SIG-M5 treated with dmso at 0.1 percent for 504 hours (cell line): ENCODE results near the gene MTHFD2L.
"Not testable (repeated sequence)": the region's sequence is repeated elsewhere in the genome, so short reads cannot be mapped to it uniquely, and the experiment has no call there.

Experiments used
- DNase-seq: peaks from one replicate; lab custom pipeline; 2025; ENCODE audit not compliant: unreplicated experiment; lab: John Stamatoyannopoulos, UW

The MTHFD2L gene

DNA sequence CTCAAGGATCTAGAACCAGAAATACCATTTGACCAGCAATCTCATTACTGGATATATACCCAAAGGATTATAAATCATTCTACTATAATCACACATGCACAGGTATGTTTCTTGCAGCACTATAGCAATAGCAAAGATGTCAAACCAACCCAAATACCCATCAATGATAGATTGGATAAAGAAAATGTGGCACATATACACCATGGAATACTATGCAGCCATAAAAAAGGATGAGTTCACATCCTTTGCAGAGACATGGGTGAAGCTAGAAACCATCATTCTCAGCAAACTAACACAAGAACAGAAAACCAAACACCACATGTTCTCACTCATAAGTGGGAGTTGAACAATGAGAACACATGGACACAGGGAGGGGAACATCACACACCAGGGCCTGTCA is 25.7 kb upstream of the MTHFD2L start:
- DNase-seq: not testable (repeated sequence)

GRCh38 chr4:74132944-74133343 is 25.0 kb upstream of the MTHFD2L start:
- DNase-seq: no peak

DNA sequence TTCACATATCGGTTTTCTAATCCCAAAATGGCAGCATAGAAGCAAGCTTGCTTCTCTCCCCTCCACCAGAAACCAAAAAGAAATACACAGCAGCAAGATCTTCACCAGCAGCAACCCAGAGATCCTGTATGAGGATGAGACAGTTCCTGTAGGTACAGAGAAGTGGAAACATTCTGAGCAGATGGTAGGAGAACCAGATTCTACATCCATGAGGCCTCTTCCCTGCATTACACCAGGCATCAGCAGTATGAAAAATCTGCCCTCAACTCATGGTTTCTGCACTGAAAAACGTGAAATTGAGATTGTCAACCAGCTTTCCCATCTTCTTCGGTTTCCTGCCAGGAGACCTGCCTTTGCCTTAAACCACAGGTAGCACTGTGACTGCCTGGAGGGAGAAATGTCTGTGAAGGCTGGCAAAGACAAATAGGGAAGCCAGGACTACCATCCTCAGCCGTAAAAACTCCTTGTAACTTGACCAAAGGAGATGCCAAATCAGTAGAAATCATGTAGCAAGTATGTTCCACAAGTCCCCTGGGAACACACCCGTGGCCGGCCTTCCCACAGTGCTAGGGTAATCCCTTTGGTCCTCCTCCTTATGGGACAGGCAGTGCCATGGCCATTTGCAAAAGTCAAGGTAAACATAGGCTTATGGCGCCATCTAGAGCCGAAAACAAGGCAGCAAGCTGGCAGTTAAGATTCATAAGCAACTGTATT is 24.0 kb upstream of the MTHFD2L start:
- peak; percentile 56 for DNase-seq

- no peak for DNase-seq
These were observed 23.4 kb upstream of the MTHFD2L start for GRCh38 chr4:74134500-74134852.

DNA sequence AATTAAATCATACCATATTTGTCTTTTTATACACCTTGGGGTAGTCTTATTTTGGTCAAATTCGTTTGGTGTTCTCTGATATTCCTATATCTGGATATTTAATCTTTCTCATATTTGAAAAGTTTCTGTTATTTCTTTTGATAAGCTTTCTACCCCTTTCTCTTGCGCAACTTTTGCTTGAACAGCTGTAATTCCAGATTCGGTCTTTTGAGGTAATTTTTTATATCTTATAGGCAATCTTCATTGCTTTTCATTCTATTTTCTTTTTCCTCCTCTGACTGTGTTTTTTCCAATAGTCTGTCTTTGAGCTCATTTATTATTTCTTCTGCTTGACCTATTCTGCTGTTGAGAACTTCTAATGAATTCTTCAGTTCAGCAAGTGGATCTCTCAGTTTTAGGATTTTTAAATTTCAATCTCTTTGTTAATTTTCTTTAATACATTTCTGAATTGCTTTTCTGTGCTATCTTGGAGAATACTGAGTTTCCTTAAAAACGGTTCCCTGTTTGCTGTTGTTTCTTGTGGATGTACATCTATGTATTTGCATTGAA is 11.3 kb upstream of the MTHFD2L start:
- no peak for DNase-seq

GRCh38 chr4:74148205-74148604 is 9.7 kb upstream of the MTHFD2L start:
- no peak for DNase-seq

GRCh38 chr4:74152836-74153235 is 5.1 kb upstream of the MTHFD2L start:
- DNase-seq: no peak

DNA sequence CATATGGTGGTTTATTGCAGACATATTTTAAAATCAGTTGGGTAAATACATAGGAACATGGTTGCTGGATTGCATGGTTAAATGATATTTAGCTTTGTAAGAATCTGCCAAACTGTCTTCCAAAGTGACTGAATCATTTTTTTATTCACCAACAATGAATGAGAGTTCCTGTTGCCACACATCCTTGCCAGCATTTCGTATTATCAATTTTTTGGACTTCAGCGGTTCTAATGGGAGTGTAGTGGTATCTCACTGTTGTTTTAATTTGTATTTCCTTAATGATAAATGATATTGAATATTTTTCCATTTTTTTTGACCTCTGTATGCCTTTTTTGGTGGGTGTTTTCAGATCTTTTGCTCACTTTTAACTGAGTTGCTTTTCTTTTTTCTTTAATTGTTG is 1.4 kb upstream of the MTHFD2L start:
- DNase-seq: no peak

- no peak for DNase-seq
These were observed 764 bp upstream of the MTHFD2L start for GRCh38 chr4:74157154-74157553.

- DNase-seq: peak; percentile 21
These were observed 686 bp downstream of the MTHFD2L start for GRCh38 chr4:74158466-74159142.

DNA sequence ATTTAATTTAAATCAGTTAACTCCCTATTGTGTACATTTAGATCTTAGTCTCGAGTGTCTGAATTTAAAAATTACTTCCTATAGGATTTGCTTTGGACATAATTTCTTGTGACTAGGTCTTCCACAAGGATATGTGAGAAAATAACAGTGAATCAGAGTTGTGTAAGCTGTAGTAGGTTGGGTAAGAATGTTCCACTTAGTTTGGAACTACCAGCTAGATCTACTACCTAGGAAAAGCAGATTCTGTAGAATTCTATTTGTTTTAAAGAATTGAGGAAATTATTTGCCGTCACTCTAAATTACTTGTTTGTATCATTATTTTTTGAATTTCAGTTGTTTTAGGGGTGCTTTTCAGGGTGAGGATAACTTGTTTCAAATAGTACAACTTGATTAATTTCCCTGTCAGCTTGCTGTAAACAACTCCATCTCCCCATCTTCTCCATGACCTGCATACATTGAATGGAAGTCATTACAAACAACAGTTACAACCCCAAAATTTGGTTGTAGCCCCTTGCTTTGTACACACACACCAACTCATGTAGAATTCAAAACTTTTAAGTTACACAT is 1.3 kb downstream of the MTHFD2L start:
- DNase-seq: peak; percentile 35

DNA sequence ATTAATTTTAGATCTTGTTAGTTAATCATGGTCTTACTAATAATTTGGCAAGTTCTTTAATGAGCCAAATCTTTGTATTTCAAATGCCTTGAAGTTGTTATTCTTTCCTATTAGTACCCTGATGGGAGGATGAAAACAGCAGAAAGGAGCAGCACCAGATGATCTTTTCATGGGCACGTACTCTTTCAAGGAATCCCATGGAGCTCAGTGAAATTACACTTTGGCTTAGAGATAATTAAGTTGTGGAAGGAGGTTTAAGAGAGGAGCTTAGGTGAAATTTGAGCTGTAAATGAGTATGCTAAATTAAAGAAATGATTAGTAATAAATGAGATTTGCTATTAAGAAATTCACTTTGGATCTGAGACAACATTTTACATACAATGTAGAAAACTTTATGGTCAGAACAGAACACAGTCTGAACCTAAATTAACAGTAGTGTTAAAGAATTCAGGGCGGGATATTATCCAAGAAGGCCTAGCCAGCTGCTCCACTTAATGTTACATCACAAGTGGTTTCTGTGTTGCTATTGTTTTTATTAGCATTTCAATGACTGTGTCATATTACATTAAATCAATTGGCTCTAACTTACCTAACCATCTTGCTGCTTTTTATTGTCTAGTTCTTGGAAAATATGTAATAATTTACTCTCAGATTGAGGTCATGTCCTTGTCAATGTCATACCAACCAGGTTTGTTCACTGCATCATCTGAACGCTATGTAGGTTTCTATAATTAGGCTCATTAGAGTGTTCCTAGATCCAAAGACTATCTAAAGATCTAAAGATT is 3.9 kb downstream of the MTHFD2L start:
- DNase-seq: no peak

- peak; percentile 38 for DNase-seq
These were observed 8.2 kb downstream of the MTHFD2L start for GRCh38 chr4:74166135-74166534.

DNA sequence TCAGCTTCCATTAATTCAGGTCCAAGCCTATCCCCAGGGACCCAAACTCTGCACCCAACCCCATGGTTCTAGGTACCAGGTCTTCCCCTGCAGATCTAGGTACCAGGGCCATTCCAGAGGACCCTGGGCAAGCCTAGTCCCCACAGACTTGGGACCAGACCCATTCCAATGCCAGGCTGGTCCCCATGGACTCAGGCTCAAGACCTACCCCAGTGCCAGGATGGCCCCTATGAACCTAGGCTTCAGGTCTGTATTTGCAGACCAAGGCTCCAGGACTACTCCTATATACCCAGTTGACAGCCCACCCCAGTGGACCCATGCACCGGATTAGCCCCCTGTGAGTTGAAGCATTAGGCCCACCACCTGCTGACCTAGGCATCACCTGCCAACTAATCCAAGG is 8.9 kb downstream of the MTHFD2L start:
- DNase-seq: no peak

GRCh38 chr4:74167585-74167984 is 9.7 kb downstream of the MTHFD2L start:
- DNase-seq: no peak

- DNase-seq: no peak
These were observed 10.9 kb downstream of the MTHFD2L start for GRCh38 chr4:74168841-74169240.

GRCh38 chr4:74173321-74173720 is 15.4 kb downstream of the MTHFD2L start:
- no peak for DNase-seq

GRCh38 chr4:74174421-74174820 is 16.5 kb downstream of the MTHFD2L start:
- no peak for DNase-seq

DNA sequence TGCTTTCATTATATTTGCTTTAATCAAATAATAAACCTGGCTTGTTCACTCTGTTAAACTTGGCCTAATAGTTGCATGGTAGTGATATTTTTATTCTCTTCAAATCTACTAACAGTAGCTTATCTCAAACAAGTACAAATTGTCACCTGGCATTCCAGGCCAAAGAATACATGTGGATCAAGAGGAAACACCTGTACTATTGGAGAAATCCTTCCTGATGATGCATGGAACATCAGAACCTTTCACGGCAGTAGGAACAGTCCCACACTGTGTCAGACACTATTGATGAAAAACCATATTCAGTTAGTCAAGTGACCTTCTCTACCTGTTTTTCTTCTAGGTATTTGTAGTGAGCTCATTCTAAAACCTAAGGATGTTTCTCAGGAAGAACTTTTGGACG is 17.0 kb downstream of the MTHFD2L start:
- DNase-seq: no peak

DNA sequence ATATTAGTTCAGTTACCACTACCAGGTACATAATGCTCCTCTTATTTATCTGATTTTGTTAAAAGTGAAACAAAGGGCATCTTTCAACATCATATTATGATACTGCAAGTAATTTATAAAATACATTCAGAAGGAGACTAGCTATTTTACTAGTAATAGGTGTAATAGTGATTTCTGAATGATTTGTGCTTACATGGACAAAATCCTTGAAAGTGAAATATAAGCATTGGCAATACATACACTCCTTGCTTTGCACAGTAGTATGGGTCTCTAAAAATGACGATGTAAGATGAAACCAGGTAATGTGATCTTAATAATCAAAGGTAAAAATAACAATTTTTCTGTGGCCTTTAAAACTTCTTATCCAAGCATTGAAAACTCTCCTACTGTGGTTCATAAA is 17.5 kb downstream of the MTHFD2L start:
- DNase-seq: no peak

DNA sequence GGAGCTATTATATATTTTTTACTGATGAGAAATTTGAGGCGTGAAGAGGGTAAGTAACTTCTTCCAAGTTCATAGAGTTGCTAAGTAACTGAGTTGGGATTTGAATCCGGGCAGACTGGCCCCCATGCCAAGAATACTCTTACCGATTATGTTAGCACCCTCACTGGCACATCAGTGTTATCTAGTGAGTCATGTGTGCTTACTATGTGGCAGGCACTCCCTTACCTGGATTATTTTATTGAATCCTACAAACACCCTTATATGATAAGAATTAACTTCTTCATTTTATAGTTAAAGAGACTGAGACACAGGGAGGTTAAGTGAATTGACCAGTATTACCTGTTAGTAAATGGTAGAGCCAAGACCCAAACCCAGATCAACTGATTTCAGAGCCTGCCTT is 20.9 kb downstream of the MTHFD2L start:
- DNase-seq: no peak
